GM12873 (cell line): Measurements from ENCODE around the gene ATP9A.

Source experiments
- TF ChIP-seq, protein P1 (sequence below): IDR thresholded peaks from 2 replicates; pipeline ENCODE4 v1.5.1; 2012; ENCODE audit warnings: low read depth, mild to moderate bottlenecking, moderate library complexity, low read length, control low read depth; ENCODE audit not compliant: insufficient read depth; ENCODE audit errors: missing control alignments

The ATP9A gene

DNA sequence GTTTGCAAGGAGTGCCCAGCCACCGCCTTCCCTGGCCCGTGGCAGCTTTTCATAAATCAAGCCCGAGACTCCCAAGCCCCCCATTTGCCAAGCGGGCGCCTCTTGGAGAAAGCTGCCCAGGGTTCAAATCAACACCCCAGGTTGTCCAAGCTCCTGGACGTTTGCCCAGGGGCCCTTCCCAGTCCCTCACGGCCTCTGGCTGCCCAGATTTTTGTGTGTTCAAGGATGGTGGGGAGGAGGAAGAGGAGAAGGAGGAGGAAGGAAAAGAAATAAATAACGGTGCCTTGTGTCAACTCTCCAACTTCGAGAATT is 205.1 kb downstream of the ATP9A start:
- TF ChIP-seq, protein P1, sequence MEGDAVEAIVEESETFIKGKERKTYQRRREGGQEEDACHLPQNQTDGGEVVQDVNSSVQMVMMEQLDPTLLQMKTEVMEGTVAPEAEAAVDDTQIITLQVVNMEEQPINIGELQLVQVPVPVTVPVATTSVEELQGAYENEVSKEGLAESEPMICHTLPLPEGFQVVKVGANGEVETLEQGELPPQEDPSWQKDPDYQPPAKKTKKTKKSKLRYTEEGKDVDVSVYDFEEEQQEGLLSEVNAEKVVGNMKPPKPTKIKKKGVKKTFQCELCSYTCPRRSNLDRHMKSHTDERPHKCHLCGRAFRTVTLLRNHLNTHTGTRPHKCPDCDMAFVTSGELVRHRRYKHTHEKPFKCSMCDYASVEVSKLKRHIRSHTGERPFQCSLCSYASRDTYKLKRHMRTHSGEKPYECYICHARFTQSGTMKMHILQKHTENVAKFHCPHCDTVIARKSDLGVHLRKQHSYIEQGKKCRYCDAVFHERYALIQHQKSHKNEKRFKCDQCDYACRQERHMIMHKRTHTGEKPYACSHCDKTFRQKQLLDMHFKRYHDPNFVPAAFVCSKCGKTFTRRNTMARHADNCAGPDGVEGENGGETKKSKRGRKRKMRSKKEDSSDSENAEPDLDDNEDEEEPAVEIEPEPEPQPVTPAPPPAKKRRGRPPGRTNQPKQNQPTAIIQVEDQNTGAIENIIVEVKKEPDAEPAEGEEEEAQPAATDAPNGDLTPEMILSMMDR = no peak

DNA sequence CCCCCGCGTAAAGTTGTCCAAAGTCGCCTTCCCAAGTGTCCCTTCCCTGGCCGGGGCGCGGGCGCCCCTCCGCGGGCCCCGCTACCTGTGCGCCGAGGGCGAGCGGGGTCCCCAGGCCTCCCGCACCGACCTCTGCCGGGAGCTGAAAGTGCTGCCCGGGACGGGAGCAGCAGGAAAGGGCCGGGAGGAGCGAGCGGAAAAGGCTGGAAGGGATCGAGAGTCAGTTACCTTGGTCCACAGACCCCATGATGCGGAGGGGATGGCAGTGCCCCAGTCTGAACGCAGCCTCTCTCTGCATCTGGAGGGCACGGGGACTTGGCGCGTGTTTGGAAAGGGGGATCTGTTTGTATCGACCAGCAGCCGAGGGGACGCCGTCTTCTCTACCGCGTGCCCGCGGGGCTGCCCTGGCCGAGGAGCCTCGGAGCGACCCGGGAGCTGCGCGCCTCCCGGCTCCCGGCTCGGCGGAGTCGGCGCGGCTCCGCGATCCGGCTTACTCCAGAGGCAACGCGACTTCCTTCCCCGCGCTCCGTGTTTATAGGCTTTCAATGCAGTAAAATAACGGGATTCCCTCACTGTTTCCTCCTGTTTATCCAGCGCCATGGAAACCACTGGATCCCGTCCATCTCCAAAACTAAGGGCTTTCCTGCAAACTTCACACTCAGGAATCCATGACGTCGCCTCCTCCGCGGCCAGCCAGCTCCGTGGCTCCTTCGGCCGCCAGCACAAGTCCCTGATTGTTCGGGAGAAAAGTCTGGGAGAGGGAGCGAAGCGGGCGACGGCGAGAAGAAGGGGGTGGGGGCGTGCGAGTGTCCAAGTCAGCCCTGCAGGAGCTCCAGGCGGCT is 205.6 kb downstream of the ATP9A start:
- TF ChIP-seq, protein P1 = peak; percentile 10

DNA sequence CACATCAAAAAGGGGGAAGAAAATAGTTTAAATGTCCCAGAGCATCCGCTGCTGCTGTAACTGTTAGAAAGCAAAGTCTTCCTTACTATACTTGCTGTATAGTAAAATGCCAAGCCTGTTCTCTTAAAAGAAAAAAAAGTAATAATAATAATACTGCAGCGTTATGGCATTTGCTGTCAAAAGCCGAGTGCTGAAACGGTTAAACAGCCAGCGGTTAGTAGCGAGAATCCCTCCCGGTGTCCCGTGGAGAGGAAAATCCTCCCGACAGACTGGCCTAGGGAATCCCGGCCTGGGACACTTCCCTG is 206.2 kb downstream of the ATP9A start:
- TF ChIP-seq, protein P1 = no peak

DNA sequence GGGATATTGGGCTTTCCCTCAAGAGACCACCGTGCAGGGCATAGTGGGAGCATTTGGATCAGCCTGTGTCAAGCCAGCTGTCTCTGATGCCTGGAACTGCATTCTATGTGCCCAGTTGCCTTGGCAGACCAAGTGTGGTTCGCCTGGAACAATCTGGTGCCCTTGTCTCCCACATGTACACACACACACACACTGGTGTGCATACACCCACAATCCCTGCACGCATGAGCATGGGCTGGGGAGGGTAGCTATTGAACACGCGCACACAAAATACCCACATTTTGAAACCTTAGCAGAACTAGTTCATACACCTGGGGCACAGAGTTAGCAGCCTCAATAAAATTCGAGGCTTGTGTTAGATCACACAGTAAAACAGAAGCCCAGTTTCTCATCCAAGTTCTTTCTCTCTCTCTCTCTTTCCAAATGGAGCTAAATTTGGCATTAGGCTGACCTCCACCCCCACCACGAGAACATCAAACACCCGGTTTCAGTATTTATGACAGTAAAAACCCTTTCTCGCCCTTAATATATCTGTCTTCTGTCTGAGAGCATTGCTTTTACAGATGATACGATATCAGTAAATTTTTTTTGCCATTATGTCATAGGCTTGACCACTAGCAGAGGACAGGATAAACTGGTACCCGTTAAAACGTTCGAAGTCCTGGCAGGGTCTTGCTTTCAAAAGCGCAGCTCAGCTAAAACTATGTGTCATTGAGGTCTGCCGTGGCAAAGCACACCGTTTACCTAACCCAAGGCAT is 207.5 kb downstream of the ATP9A start:
- TF ChIP-seq, protein P1 = no peak

DNA sequence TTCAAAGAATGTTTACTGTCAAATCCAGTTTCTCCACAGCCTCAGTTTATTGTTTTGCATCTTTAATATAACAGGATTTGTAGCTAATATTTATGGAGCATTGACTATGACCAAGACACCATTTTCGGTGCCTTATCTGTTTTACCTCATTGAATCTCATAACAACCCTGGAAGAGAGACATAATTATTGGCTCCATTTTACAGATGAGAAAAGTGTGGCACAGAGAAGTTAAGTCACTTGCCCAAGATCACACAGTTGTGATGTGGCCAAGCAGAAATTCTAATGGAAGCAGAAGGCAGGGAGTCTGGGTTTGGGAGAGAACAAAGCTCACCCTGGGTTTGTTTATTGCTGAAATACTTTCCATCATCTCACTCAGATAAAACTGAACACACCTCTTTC is 208.1 kb downstream of the ATP9A start:
- TF ChIP-seq, protein P1 = no peak

DNA sequence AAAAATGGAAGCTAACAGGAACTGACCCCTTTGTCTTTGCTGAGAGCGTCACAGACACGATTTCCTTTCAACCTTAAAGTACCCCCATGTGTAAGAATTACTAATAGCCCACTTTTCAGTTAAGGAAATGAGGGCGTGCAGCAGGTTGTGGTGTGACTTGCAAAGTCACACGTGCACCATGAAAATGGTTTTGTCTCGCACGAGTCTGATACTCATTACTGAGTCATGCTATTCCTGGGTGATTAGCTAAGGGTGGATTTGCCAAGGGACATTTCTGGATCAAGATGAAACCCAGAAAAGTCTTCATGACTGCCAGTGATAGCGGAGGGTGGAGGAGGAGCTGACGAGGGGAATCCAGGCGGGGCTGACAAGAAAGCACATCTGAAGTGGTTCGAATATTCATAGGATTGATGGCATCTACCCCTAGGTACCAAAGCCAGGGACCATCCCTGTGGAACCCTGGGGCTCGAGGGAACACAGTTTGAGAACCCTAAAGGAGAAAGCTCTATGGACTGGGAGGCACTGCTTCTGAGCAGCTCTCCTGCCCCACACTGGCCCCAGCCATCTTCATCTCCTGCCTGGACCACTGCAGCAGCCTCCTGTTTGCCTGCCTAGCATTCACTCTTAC is 213.5 kb downstream of the ATP9A start:
- TF ChIP-seq, protein P1 = no peak

DNA sequence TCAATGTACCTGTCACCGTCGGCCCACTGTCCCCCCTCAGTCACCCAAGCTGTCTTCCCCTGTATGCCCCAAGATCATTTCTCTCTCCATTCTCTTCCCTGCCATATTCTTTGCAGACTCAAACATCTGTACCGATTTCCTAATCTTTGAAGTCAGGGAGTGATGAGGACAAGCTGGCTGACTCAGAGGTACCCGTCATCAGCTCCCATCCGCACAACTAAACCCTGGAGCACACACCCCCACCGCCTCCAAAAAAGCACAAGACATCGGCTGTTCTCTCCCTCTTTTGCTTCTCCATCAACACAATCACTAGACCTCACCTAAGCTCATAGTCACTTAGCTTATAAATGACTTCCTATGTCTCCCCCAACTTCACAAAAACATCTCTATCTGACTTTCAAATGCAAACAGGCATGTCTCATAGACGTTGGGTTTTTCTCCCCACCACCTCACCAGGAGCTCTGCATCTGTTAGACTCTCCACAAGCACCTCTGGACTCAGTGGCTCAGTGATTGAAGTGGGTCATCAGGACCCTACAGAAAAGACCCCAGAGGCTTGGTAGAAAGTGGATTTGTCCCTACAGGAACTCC is 214.2 kb downstream of the ATP9A start:
- TF ChIP-seq, protein P1 = no peak
